Stimulated activated memory B cell treated with anti-CD40 and anti-IgM and Interleukin-4, amounts not matched to agents 10 μg/mL and 1 μg/mL and 100 μg/mL, for 72 hours (primary cell): ENCODE data around the gene MYBPC1.

Experiments used
- ATAC-seq: fragments of 150-1000 bp; cut with Tn5 transposase; 2 replicates; pipeline ENCODE4 v1.10.0; 2021
- H3K27ac Mint-ChIP-seq: one replicate; pipeline ENCODE4 v1.8.0; 2022; ENCODE audit warnings: mild to moderate bottlenecking, mixed read lengths
- H3K27me3 Mint-ChIP-seq: one replicate; pipeline ENCODE4 v1.8.0; 2022; ENCODE audit warnings: mixed read lengths
- H3K36me3 Mint-ChIP-seq: one replicate; pipeline ENCODE4 v1.8.0; 2022; ENCODE audit warnings: mixed read lengths
- H3K4me1 Mint-ChIP-seq: one replicate; pipeline ENCODE4 v1.8.0; 2022; ENCODE audit warnings: mixed read lengths
- H3K4me3 Mint-ChIP-seq: one replicate; pipeline ENCODE4 v1.8.0; 2022; ENCODE audit warnings: mild to moderate bottlenecking, moderate library complexity, mixed read lengths
- H3K9me3 Mint-ChIP-seq: one replicate; pipeline ENCODE4 v1.8.0; 2022; ENCODE audit warnings: mixed read lengths

MYBPC1 gene

GRCh38 chr12:101619026-101619786 is 24.4 kb downstream of the MYBPC1 start:
- Mint-ChIP-seq H3K36me3 (no peaks in the 10 kb centered on the region), H3K4me3 (no peak overlapping the region), H3K27me3 (no peaks in the 10 kb centered on the region), H3K27ac (no peak overlapping the region), H3K9me3 (no peaks in the 10 kb centered on the region), H3K4me1 (peaks cover 29% of the 10 kb centered on the region)
- no peak for ATAC-seq

GRCh38 chr12:101619858-101620761 is 25.3 kb downstream of the MYBPC1 start:
- H3K4me1 Mint-ChIP-seq = peaks cover 29% of the 10 kb centered on the region
- H3K27me3 Mint-ChIP-seq = no peaks in the 10 kb centered on the region
- no peak overlapping the region for H3K4me3 Mint-ChIP-seq
- H3K36me3 Mint-ChIP-seq = no peaks in the 10 kb centered on the region
- ATAC-seq = no peak
- H3K9me3 Mint-ChIP-seq = no peaks in the 10 kb centered on the region
- H3K27ac Mint-ChIP-seq = peak overlapping the region; percentile 44

GRCh38 chr12:101620762-101621133 is 26.0 kb downstream of the MYBPC1 start:
- H3K36me3 Mint-ChIP-seq = no peaks in the 10 kb centered on the region
- no peak overlapping the region for H3K4me3 Mint-ChIP-seq
- no peaks in the 10 kb centered on the region for H3K27me3 Mint-ChIP-seq
- peaks cover 24% of the 10 kb centered on the region for H3K4me1 Mint-ChIP-seq
- no peak for ATAC-seq
- H3K9me3 Mint-ChIP-seq = no peaks in the 10 kb centered on the region
- peak overlapping the region; percentile 44 for H3K27ac Mint-ChIP-seq

- H3K4me3 Mint-ChIP-seq = no peak overlapping the region
- no peak overlapping the region for H3K27ac Mint-ChIP-seq
- peaks cover 4% of the 10 kb centered on the region for H3K36me3 Mint-ChIP-seq
- no peaks in the 10 kb centered on the region for H3K27me3 Mint-ChIP-seq
- H3K9me3 Mint-ChIP-seq = peaks cover 3% of the 10 kb centered on the region
- H3K4me1 Mint-ChIP-seq = peaks cover 7% of the 10 kb centered on the region
- ATAC-seq = no peak
These were observed 33.9 kb downstream of the MYBPC1 start for GRCh38 chr12:101628676-101629075.

- H3K27me3 Mint-ChIP-seq = no peaks in the 10 kb centered on the region
- ATAC-seq = peak; percentile 98
- H3K36me3 Mint-ChIP-seq = peaks cover 4% of the 10 kb centered on the region
These were observed 40.0 kb downstream of the MYBPC1 start for GRCh38 chr12:101634724-101635123.

GRCh38 chr12:101637936-101638335 is 43.2 kb downstream of the MYBPC1 start:
- Mint-ChIP-seq H3K4me3 (no peak overlapping the region), H3K4me1 (peaks cover 41% of the 10 kb centered on the region), H3K27me3 (peaks cover 9% of the 10 kb centered on the region), H3K27ac (no peak overlapping the region), H3K36me3 (peaks cover 3% of the 10 kb centered on the region), H3K9me3 (peaks cover 3% of the 10 kb centered on the region)
- no peak for ATAC-seq

More at GRCh38 chr12:101634724-101635123, 40.0 kb downstream of the MYBPC1 start:
- Mint-ChIP-seq H3K27ac (peak overlapping the region; percentile 87), H3K4me3 (peak overlapping the region; percentile 55), H3K4me1 (peaks cover 34% of the 10 kb centered on the region), H3K9me3 (peaks cover 3% of the 10 kb centered on the region)

GRCh38 chr12:101642115-101643067 is 47.6 kb downstream of the MYBPC1 start:
- Mint-ChIP-seq H3K4me3 (peak overlapping the region; percentile 67), H3K27me3 (peaks cover 9% of the 10 kb centered on the region), H3K9me3 (no peaks in the 10 kb centered on the region), H3K27ac (peak overlapping the region; percentile 36), H3K36me3 (no peaks in the 10 kb centered on the region), H3K4me1 (peaks cover 8% of the 10 kb centered on the region)
- peak; percentile 16 for ATAC-seq

- H3K9me3 Mint-ChIP-seq = no peaks in the 10 kb centered on the region
- no peaks in the 10 kb centered on the region for H3K36me3 Mint-ChIP-seq
These were observed 52.9 kb downstream of the MYBPC1 start for GRCh38 chr12:101647711-101648110.

GRCh38 chr12:101648195-101648594 is 53.4 kb downstream of the MYBPC1 start:
- Mint-ChIP-seq H3K27me3 (no peaks in the 10 kb centered on the region), H3K4me3 (peak overlapping the region; percentile 10), H3K36me3 (no peaks in the 10 kb centered on the region), H3K9me3 (no peaks in the 10 kb centered on the region), H3K27ac (peak overlapping the region; percentile 88), H3K4me1 (peaks cover 13% of the 10 kb centered on the region)
- peak; percentile 95 for ATAC-seq

More at GRCh38 chr12:101647711-101648110, 52.9 kb downstream of the MYBPC1 start:
- peak overlapping the region; percentile 10 for H3K4me3 Mint-ChIP-seq
- peaks cover 13% of the 10 kb centered on the region for H3K4me1 Mint-ChIP-seq
- no peaks in the 10 kb centered on the region for H3K27me3 Mint-ChIP-seq
- ATAC-seq = peak; percentile 70
- peak overlapping the region; percentile 88 for H3K27ac Mint-ChIP-seq

- H3K4me1 Mint-ChIP-seq = peaks cover 25% of the 10 kb centered on the region
- H3K36me3 Mint-ChIP-seq = no peaks in the 10 kb centered on the region
- ATAC-seq = no peak
- no peaks in the 10 kb centered on the region for H3K9me3 Mint-ChIP-seq
- H3K27ac Mint-ChIP-seq = no peak overlapping the region
- H3K27me3 Mint-ChIP-seq = no peaks in the 10 kb centered on the region
- no peak overlapping the region for H3K4me3 Mint-ChIP-seq
These were observed 55.8 kb downstream of the MYBPC1 start for GRCh38 chr12:101650346-101651117.

- Mint-ChIP-seq H3K4me3 (no peak overlapping the region), H3K9me3 (no peaks in the 10 kb centered on the region), H3K4me1 (peaks cover 30% of the 10 kb centered on the region), H3K36me3 (no peaks in the 10 kb centered on the region), H3K27ac (peak overlapping the region; percentile 1), H3K27me3 (no peaks in the 10 kb centered on the region)
- no peak for ATAC-seq
These were observed 58.3 kb downstream of the MYBPC1 start for GRCh38 chr12:101653030-101653429.

- H3K4me3 Mint-ChIP-seq = no peak overlapping the region
- no peak for ATAC-seq
- no peaks in the 10 kb centered on the region for H3K9me3 Mint-ChIP-seq
- no peaks in the 10 kb centered on the region for H3K36me3 Mint-ChIP-seq
- peaks cover 27% of the 10 kb centered on the region for H3K4me1 Mint-ChIP-seq
- no peak overlapping the region for H3K27ac Mint-ChIP-seq
- H3K27me3 Mint-ChIP-seq = no peaks in the 10 kb centered on the region
These were observed 58.7 kb downstream of the MYBPC1 start for GRCh38 chr12:101653503-101653902.

GRCh38 chr12:101654442-101654841 is 59.7 kb downstream of the MYBPC1 start:
- Mint-ChIP-seq H3K27me3 (no peaks in the 10 kb centered on the region), H3K27ac (no peak overlapping the region)
- ATAC-seq = no peak

GRCh38 chr12:101655393-101655792 is 60.6 kb downstream of the MYBPC1 start:
- H3K4me1 Mint-ChIP-seq = peaks cover 24% of the 10 kb centered on the region
- peaks cover 7% of the 10 kb centered on the region for H3K9me3 Mint-ChIP-seq
- H3K36me3 Mint-ChIP-seq = peaks cover 4% of the 10 kb centered on the region
- no peak overlapping the region for H3K27ac Mint-ChIP-seq
- no peak overlapping the region for H3K4me3 Mint-ChIP-seq
- ATAC-seq = no peak
- H3K27me3 Mint-ChIP-seq = no peaks in the 10 kb centered on the region

More at GRCh38 chr12:101654442-101654841, 59.7 kb downstream of the MYBPC1 start:
- Mint-ChIP-seq H3K36me3 (peaks cover 4% of the 10 kb centered on the region), H3K4me3 (no peak overlapping the region), H3K4me1 (peaks cover 25% of the 10 kb centered on the region), H3K9me3 (no peaks in the 10 kb centered on the region)
